ENCODE measurements around the gene FSIP1. TPM values are rescaled to one million over a fixed set of nuclear protein-coding genes. Genes with fewer than 3 reads are reported as not detected.

FSIP1 gene
- total RNA-seq, 2 experiments from 2014 or later, result 0.22 to 0.34 TPM

DNA sequence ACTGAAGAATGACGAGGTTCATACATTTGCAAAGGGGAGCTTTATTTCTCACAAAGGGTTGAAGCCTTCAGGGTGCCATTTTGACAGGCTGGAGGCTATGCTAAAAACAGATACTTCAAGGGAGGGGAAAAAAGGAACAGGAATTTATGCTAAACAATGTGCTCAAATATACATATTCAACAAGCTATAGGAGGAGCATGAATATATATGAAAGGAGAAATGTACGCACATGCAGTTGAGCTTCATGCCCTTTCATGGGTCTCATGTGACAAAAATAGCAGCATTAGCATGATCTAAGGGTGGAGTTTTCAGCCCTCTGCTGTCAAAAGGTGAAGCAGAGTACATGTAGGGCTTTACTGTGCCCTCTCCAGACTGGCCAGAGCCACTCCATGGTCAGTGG lies 44.3 kb upstream of the FSIP1 start:
- Histone ChIP-seq H3K4me1 (ENCODE audit: insufficient read depth, low read length) (no peaks in the 10 kb centered on the region), H3K27ac (ENCODE audit: low read depth in 1 of 2, low read length in 2 of 2) (no peak overlapping the region), H3K36me3 (ENCODE audit: insufficient read depth, low read length) (no peaks in the 10 kb centered on the region), H3K4me3 (ENCODE audit: low read length) (no peak overlapping the region), H3K27me3 (ENCODE audit: control insufficient read depth in 1 of 2, insufficient read depth in 2 of 2, low read length in 2 of 2) (peaks cover 12 to 25% of the 10 kb centered on the region in 2 experiments), H3K9me3 (ENCODE audit: control insufficient read depth in 1 of 2, insufficient read depth in 1 of 2, low read length in 2 of 2) (no peaks in the 10 kb centered on the region)
- CTCF ChIA-PET, result no interaction called here
- DNase-seq, result no peak
- no peaks in the 10 kb centered on the region for H3K36me3 Mint-ChIP-seq (ENCODE audit: low read depth)
- no peak overlapping the region for H3K27ac Mint-ChIP-seq
- H3K9me3 Mint-ChIP-seq, result no peaks in the 10 kb centered on the region
- TF ChIP-seq, protein P1, sequence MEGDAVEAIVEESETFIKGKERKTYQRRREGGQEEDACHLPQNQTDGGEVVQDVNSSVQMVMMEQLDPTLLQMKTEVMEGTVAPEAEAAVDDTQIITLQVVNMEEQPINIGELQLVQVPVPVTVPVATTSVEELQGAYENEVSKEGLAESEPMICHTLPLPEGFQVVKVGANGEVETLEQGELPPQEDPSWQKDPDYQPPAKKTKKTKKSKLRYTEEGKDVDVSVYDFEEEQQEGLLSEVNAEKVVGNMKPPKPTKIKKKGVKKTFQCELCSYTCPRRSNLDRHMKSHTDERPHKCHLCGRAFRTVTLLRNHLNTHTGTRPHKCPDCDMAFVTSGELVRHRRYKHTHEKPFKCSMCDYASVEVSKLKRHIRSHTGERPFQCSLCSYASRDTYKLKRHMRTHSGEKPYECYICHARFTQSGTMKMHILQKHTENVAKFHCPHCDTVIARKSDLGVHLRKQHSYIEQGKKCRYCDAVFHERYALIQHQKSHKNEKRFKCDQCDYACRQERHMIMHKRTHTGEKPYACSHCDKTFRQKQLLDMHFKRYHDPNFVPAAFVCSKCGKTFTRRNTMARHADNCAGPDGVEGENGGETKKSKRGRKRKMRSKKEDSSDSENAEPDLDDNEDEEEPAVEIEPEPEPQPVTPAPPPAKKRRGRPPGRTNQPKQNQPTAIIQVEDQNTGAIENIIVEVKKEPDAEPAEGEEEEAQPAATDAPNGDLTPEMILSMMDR (IDR thresholded peaks at IDR 0.05), result no peak
- intact Hi-C loops (cut with DNase I, micrococcal nuclease), result no loop called here
- POLR2A ChIA-PET, result no interaction called here
- ATAC-seq (ENCODE audit: poor library complexity), result no peak
- H3K4me1 Mint-ChIP-seq (ENCODE audit: low read depth), result no peaks in the 10 kb centered on the region
- H3K27me3 Mint-ChIP-seq, result peaks cover 28% of the 10 kb centered on the region
- H3K4me3 Mint-ChIP-seq, result no peak overlapping the region

DNA sequence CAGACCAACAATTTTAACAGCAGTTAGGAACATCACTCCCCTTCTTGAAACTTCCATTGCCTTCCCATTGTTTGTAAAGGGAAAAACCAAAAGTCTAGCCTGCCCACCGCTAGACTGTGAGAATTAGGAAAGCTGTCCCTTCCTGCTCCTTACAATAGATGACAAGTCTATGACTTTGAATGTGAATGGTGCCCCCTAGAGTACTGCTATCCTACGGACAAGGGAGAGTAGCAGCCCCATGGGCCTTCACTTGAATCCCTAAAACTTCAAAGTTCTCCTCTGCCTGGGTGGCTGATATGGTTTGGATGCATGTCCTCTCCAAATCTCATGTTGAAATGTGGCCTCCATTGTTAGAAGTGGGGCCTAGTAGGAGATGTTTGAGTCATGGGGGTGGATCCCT lies 41.0 kb upstream of the FSIP1 start:
- no peaks in the 10 kb centered on the region for H3K9me3 Mint-ChIP-seq
- intact Hi-C loops (cut with DNase I, micrococcal nuclease), result no loop called here
- Histone ChIP-seq H3K9me3 (ENCODE audit: control insufficient read depth in 1 of 2, insufficient read depth in 1 of 2, low read length in 2 of 2) (no peaks in the 10 kb centered on the region), H3K4me1 (ENCODE audit: insufficient read depth, low read length) (no peaks in the 10 kb centered on the region), H3K36me3 (ENCODE audit: insufficient read depth, low read length) (no peaks in the 10 kb centered on the region), H3K4me3 (ENCODE audit: low read length) (no peak overlapping the region), H3K27ac (ENCODE audit: low read depth in 1 of 2, low read length in 2 of 2) (no peak overlapping the region), H3K27me3 (ENCODE audit: control insufficient read depth in 1 of 2, insufficient read depth in 2 of 2, low read length in 2 of 2) (peaks cover 12 to 25% of the 10 kb centered on the region in 2 experiments)
- DNase-seq (no peak), ATAC-seq (ENCODE audit: poor library complexity) (no peak)
- no peak overlapping the region for H3K27ac Mint-ChIP-seq
- no peak overlapping the region for H3K4me3 Mint-ChIP-seq
- H3K36me3 Mint-ChIP-seq (ENCODE audit: low read depth), result no peaks in the 10 kb centered on the region
- ChIA-PET CTCF (no interaction called here), POLR2A (no interaction called here)
- TF ChIP-seq, protein P1 (IDR thresholded peaks at IDR 0.05), result no peak
- H3K4me1 Mint-ChIP-seq (ENCODE audit: low read depth), result no peaks in the 10 kb centered on the region
- peaks cover 12% of the 10 kb centered on the region for H3K27me3 Mint-ChIP-seq

DNA sequence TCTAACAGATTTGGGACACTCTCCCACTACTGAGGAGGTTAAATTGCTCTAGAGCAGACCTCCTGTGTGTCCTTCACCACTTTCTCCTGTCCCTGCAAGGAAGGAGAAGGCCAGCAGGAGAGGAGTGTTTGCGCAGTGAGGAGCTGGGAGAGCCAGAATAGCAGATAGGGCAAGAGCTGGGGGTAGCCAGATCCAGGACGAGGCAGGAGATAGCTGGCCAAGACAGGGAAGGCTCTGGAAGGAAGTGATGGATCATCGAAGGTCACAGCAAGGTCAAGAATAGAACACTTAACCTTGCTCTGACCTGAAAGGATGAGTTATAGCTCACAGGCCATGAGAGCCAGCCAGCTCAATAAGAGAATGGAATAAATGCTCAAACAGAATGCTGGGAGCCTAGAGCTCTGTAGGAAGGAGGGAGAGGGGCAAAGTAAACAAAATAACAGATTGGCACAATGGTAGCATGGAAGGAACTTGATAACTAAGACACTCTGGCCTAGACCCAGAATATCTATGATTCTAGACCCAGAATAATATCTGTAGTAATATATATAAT lies 37.5 kb upstream of the FSIP1 start:
- no peaks in the 10 kb centered on the region for H3K36me3 ChIP-seq (ENCODE audit: insufficient read depth, low read length)
- no peak overlapping the region for H3K27ac ChIP-seq (ENCODE audit: low read depth in 1 of 2, low read length in 2 of 2)
- CTCF ChIA-PET, result no interaction called here
- POLR2A ChIA-PET, result no interaction called here
- H3K36me3 Mint-ChIP-seq (ENCODE audit: low read depth), result no peaks in the 10 kb centered on the region
- no peaks in the 10 kb centered on the region for H3K4me1 Mint-ChIP-seq (ENCODE audit: low read depth)
- H3K27me3 Mint-ChIP-seq, result no peaks in the 10 kb centered on the region
- H3K4me1 ChIP-seq (ENCODE audit: insufficient read depth, low read length), result no peaks in the 10 kb centered on the region
- H3K9me3 ChIP-seq (ENCODE audit: control insufficient read depth in 1 of 2, insufficient read depth in 1 of 2, low read length in 2 of 2), result no peaks in the 10 kb centered on the region
- intact Hi-C loops (cut with DNase I, micrococcal nuclease), result no loop called here
- no peak overlapping the region for H3K27ac Mint-ChIP-seq
- no peaks in the 10 kb centered on the region for H3K9me3 Mint-ChIP-seq
- no peak overlapping the region for H3K4me3 Mint-ChIP-seq
- H3K27me3 ChIP-seq (ENCODE audit: control insufficient read depth in 1 of 2, insufficient read depth in 2 of 2, low read length in 2 of 2), result peaks cover 0 to 2% of the 10 kb centered on the region in 2 experiments
- H3K4me3 ChIP-seq (ENCODE audit: low read length), result no peak overlapping the region
- no peak for ATAC-seq (ENCODE audit: poor library complexity)
- TF ChIP-seq, protein P1 (IDR thresholded peaks at IDR 0.05), result no peak
- no peak for DNase-seq

Measured in CD4-positive, alpha-beta T cell (primary cell).